H9 (cell line): ENCODE results near the gene LRRC8C. TPM values are rescaled to one million over a fixed set of nuclear protein-coding genes. Genes with fewer than 3 reads are reported as not detected.

Experiments
- DNase-seq: peaks from one replicate; pipeline ENCODE4 v3.0.0-alpha.2; 2017
- H2AFZ ChIP-seq: one replicate; pipeline ENCODE4 v1.6.1; 2013; ENCODE audit warnings: mild to moderate bottlenecking, low read length, control low read depth, moderate library complexity
- H2AK5ac ChIP-seq: 2 replicates; pipeline ENCODE4 v1.6.1; 2013; ENCODE audit warnings: low read length, control low read depth, mixed read lengths; ENCODE audit not compliant: insufficient read length
- H2BK120ac ChIP-seq: one replicate; pipeline ENCODE4 v1.6.1; 2013; ENCODE audit warnings: low read depth, mild to moderate bottlenecking, low read length, control low read depth, inconsistent platforms; ENCODE audit not compliant: poor library complexity, severe bottlenecking
- H2BK12ac ChIP-seq: 2 replicates; pipeline ENCODE4 v1.6.1; 2013; ENCODE audit warnings: low read length, control low read depth, mixed read lengths, low read depth; ENCODE audit not compliant: insufficient read length
- H2BK15ac ChIP-seq: 2 replicates; pipeline ENCODE4 v1.6.1; 2013; ENCODE audit warnings: low read depth, low read length, control low read depth
- H2BK20ac ChIP-seq: one replicate; pipeline ENCODE4 v1.6.1; 2013; ENCODE audit warnings: low read depth, mild to moderate bottlenecking, low read length, control low read depth, inconsistent platforms; ENCODE audit not compliant: poor library complexity, severe bottlenecking
- H2BK5ac ChIP-seq: 2 replicates; pipeline ENCODE4 v1.6.1; 2013; ENCODE audit warnings: low read length, control low read depth, mixed read lengths; ENCODE audit not compliant: insufficient read length
- H3K14ac ChIP-seq: 2 replicates; pipeline ENCODE4 v1.6.1; 2013; ENCODE audit warnings: low read length, control low read depth; ENCODE audit not compliant: insufficient read depth
- H3K18ac ChIP-seq: 2 replicates; pipeline ENCODE4 v1.6.1; 2013; ENCODE audit warnings: low read depth, mild to moderate bottlenecking, mixed read lengths, low read length, control low read depth; ENCODE audit not compliant: insufficient read length
- H3K23ac ChIP-seq: 2 replicates; pipeline ENCODE4 v1.6.1; 2013; ENCODE audit warnings: low read length, control low read depth, mixed read lengths, low read depth; ENCODE audit not compliant: insufficient read length
- H3K23me2 ChIP-seq: 2 replicates; pipeline ENCODE4 v1.6.1; 2013; ENCODE audit warnings: low read depth, mild to moderate bottlenecking, mixed read lengths, low read length, control low read depth; ENCODE audit not compliant: insufficient read length, poor library complexity, severe bottlenecking
- H3K27ac ChIP-seq: 2 replicates; pipeline ENCODE4 v1.5.1; 2013; ENCODE audit warnings: low read length, control low read depth, mixed read lengths, low read depth; ENCODE audit not compliant: insufficient read length
- H3K27me3 ChIP-seq: 2 replicates; pipeline ENCODE4 v1.6.1; 2013; ENCODE audit warnings: low read length, control low read depth, inconsistent platforms; ENCODE audit not compliant: insufficient read depth
- H3K4ac ChIP-seq: 2 replicates; pipeline ENCODE4 v1.6.1; 2013; ENCODE audit warnings: low read depth, mild to moderate bottlenecking, control low read depth, inconsistent platforms, low read length, moderate library complexity
- H3K4me1 ChIP-seq: 2 replicates; pipeline ENCODE4 v1.6.1; 2013; ENCODE audit warnings: low read length, control low read depth, inconsistent platforms; ENCODE audit not compliant: insufficient read depth
- H3K4me2 ChIP-seq: 2 replicates; pipeline ENCODE4 v1.6.1; 2013; ENCODE audit warnings: low read length, control low read depth, mixed read lengths; ENCODE audit not compliant: insufficient read length, insufficient read depth
- H3K56ac ChIP-seq: 2 replicates; pipeline ENCODE4 v1.6.1; 2013; ENCODE audit warnings: low read depth, mild to moderate bottlenecking, mixed read lengths, low read length, control low read depth; ENCODE audit not compliant: insufficient read length
- H3K79me1 ChIP-seq: 2 replicates; pipeline ENCODE4 v1.6.1; 2013; ENCODE audit warnings: low read depth, mild to moderate bottlenecking, moderate library complexity, low read length, control low read depth, inconsistent platforms; ENCODE audit not compliant: insufficient read depth, poor library complexity, severe bottlenecking
- H3K79me2 ChIP-seq: 2 replicates; pipeline ENCODE4 v1.6.1; 2013; ENCODE audit warnings: low read length, control low read depth, inconsistent platforms; ENCODE audit not compliant: insufficient read depth
- H3K9ac ChIP-seq: 2 replicates; pipeline ENCODE4 v1.6.1; 2013; ENCODE audit warnings: low read length, control low read depth, mixed read lengths; ENCODE audit not compliant: insufficient read length; ENCODE audit errors: extremely low read depth
- H3K9me3 ChIP-seq: one replicate; pipeline ENCODE4 v1.6.1; 2013; ENCODE audit warnings: low read depth, low read length, inconsistent platforms; ENCODE audit not compliant: control insufficient read depth
- H3T11ph ChIP-seq: one replicate; pipeline ENCODE4 v1.6.1; 2013; ENCODE audit warnings: mild to moderate bottlenecking, low read length, control low read depth, inconsistent platforms
- H4K20me1 ChIP-seq: one replicate; pipeline ENCODE4 v1.6.1; 2013; ENCODE audit not compliant: control insufficient read depth, insufficient read length, insufficient read depth
- H4K5ac ChIP-seq: 2 replicates; pipeline ENCODE4 v1.6.1; 2013; ENCODE audit warnings: low read depth, mild to moderate bottlenecking, mixed read lengths, low read length, control low read depth; ENCODE audit not compliant: insufficient read length
- H4K8ac ChIP-seq: replicated peaks from 2 replicates; pipeline ENCODE4 v1.6.1; 2013; ENCODE audit warnings: low read length, control low read depth, mixed read lengths, low read depth; ENCODE audit not compliant: insufficient read length
- H4K91ac ChIP-seq: 2 replicates; pipeline ENCODE4 v1.6.1; 2013; ENCODE audit warnings: low read depth, mild to moderate bottlenecking, moderate library complexity, mixed read lengths, low read length, control low read depth; ENCODE audit not compliant: insufficient read length
- H3K27ac Mint-ChIP-seq, 3 experiments: 2 replicates in 2 of 3; 3 replicates in 1 of 3; pipeline ENCODE4 v1.8.0; 2020 to 2021; ENCODE audit warnings: mixed read lengths in 3 of 3, mild to moderate bottlenecking in 1 of 3, moderate library complexity in 1 of 3
- H3K27me3 Mint-ChIP-seq: 2 replicates; pipeline ENCODE4 v1.8.0; 2021; ENCODE audit warnings: low read depth, mild to moderate bottlenecking, moderate library complexity, mixed read lengths
- H3K36me3 Mint-ChIP-seq, 3 experiments: 2 replicates in 2 of 3; 3 replicates in 1 of 3; pipeline ENCODE4 v1.8.0; 2020 to 2021; ENCODE audit warnings: low read depth in 3 of 3, mixed read lengths in 3 of 3; ENCODE audit not compliant: insufficient read depth in 1 of 3
- H3K4me1 Mint-ChIP-seq, 2 experiments: 2 replicates each; pipeline ENCODE4 v1.8.0; 2020; ENCODE audit warnings: mixed read lengths in 2 of 2
- H3K4me3 Mint-ChIP-seq, 2 experiments: 2 replicates in 1 of 2; 3 replicates in 1 of 2; pipeline ENCODE4 v1.8.0; 2020 to 2021; ENCODE audit warnings: mild to moderate bottlenecking in 2 of 2, mixed read lengths in 2 of 2, moderate library complexity in 1 of 2
- H3K9me3 Mint-ChIP-seq, 2 experiments: 2 replicates in 1 of 2; 3 replicates in 1 of 2; pipeline ENCODE4 v1.8.0; 2020; ENCODE audit warnings: mild to moderate bottlenecking in 2 of 2, mixed read lengths in 2 of 2, moderate library complexity in 1 of 2
- CTCF ChIP-seq: fragments of 200-600 bp; sonication (generic); conservative IDR thresholded peaks from 3 replicates; pipeline ENCODE4 v1.8.0; 2021; ENCODE audit warnings: antibody characterized with exemption, mild to moderate bottlenecking
- WGBS: extraction: QIAGEN DNeasy Blood & Tissue Kit; methylation state at CpG from one replicate; pipeline ENCODE4 v1.1.7; 2013; ENCODE audit warnings: missing lambda C conversion rate, low lambda C conversion rate, mixed read lengths; ENCODE audit not compliant: insufficient read length; ENCODE audit errors: extremely low coverage; 5-methylcytosine and 5-hydroxymethylcytosine counted together
- total RNA-seq: library from RNA; stranded (reverse); gene quantifications from 2 replicates; pipeline ENCODE4 v1.2.1, GENCODE V29; 2021

The LRRC8C gene
- total RNA-seq, 1 experiment from 2014 or later: 1.9 TPM

DNA sequence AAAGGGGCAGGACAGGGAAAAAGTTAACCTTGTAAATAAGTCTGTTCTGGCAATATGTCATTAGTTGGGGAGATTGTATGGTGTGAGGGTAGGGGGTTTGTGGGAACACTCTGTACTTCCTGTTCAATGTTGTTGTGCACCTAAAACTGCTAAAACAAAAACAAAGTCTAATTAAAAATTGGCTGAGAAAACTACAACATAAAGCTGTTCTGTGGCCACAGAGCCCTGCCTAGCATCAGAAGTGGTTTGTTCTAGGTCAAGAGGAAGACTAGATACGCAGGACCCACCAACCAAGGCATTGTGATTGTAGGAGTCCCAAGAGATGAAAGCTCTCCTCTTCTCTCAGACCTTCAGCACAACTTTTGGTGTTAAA, 106.9 kb downstream of the LRRC8C start:
- Histone ChIP-seq H3K4ac (no peak overlapping the region), H3K27ac (no peak overlapping the region), H3K14ac (no peak overlapping the region), H3K18ac (no peak overlapping the region), H4K5ac (no peak overlapping the region), H3K23me2 (no peaks in the 10 kb centered on the region), H4K20me1 (no peaks in the 10 kb centered on the region), H3K27me3 (no peaks in the 10 kb centered on the region), H2BK15ac (no peak overlapping the region), H2BK20ac (no peak overlapping the region), H3K79me1 (no peaks in the 10 kb centered on the region), H3T11ph (no peak overlapping the region), H2AFZ (no peak overlapping the region), H3K79me2 (no peaks in the 10 kb centered on the region), H3K4me2 (no peak overlapping the region), H2BK120ac (no peak overlapping the region), H3K23ac (no peak overlapping the region), H2BK12ac (no peak overlapping the region), H4K8ac (no peak overlapping the region), H2BK5ac (no peak overlapping the region), H4K91ac (no peak overlapping the region), H3K9ac (no peak overlapping the region), H3K56ac (no peak overlapping the region), H3K4me1 (no peaks in the 10 kb centered on the region), H3K9me3 (no peaks in the 10 kb centered on the region), H2AK5ac (no peak overlapping the region)
- no peaks in the 10 kb centered on the region for H3K9me3 Mint-ChIP-seq
- no peaks in the 10 kb centered on the region for H3K36me3 Mint-ChIP-seq
- H3K27me3 Mint-ChIP-seq: no peaks in the 10 kb centered on the region
- H3K27ac Mint-ChIP-seq: no peak overlapping the region
- no peak for DNase-seq
- no peak for TF ChIP-seq CTCF
- H3K4me3 Mint-ChIP-seq: no peak overlapping the region
- no peaks in the 10 kb centered on the region for H3K4me1 Mint-ChIP-seq
- no CpG with 5 or more reads among the region's 1 CpG for WGBS
